ENCODE measurements around the gene B4GALT6.

B4GALT6 gene

DNA sequence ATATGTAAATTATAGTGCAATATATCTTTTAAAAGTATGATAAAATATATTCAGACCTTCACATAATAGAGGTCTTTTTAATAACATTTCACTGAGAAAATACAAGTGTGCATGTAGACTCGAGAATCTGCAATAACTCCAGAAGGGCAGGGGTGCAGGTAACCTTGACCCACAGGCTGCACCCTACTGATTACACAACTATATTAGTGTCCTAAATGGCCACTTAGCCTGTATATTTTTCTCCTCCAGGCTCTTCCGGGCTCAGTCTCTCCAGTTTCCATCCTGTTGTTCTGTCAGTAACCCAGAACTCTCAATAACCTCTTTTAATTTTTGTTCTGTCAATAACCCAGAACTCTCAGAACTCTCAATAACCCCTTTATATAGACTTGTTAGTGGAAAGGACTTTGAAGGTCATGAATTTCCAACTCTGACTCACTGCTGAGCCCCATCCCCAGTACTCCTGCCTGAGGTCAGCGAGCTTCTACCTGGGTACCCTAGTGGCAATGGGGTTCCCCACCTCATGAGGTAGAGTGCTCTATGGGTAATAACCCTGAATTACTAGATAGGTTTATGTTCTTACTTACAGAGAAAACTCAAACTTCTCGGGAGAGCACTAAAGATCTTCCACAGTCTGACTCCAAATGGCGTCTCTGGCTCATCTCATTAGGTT lies 101.1 kb downstream of the B4GALT6 start:
- H3K9me3 ChIP-seq (ENCODE audit: insufficient read depth, low read length) = no peaks in the 10 kb centered on the region
- H3K9ac ChIP-seq (ENCODE audit: insufficient read length, low read depth) = no peak overlapping the region
- no peak for TF ChIP-seq SUZ12 (IDR thresholded peaks at IDR 0.05; ENCODE audit: extremely low read depth, insufficient read depth, insufficient read length)
- TF ChIP-seq YY1 (IDR thresholded peaks at IDR 0.05; ENCODE audit: insufficient read depth, insufficient read length) = no peak
- H3K4me3 ChIP-seq (ENCODE audit: insufficient read length, low read depth) = no peak overlapping the region
- no peaks in the 10 kb centered on the region for H3K27me3 ChIP-seq (ENCODE audit: insufficient read depth, insufficient read length)
- DNase-seq (ENCODE audit: low read depth, low spot score) = no peak
- no peaks in the 10 kb centered on the region for H3K36me3 ChIP-seq (ENCODE audit: insufficient read depth, insufficient read length, low read length)
- no peaks in the 10 kb centered on the region for H3K4me1 ChIP-seq (ENCODE audit: insufficient read depth, insufficient read length)

GRCh38 chr18:31581498-31582197 lies 102.7 kb downstream of the B4GALT6 start:
- DNase-seq (ENCODE audit: low read depth, low spot score) = no peak

DNA sequence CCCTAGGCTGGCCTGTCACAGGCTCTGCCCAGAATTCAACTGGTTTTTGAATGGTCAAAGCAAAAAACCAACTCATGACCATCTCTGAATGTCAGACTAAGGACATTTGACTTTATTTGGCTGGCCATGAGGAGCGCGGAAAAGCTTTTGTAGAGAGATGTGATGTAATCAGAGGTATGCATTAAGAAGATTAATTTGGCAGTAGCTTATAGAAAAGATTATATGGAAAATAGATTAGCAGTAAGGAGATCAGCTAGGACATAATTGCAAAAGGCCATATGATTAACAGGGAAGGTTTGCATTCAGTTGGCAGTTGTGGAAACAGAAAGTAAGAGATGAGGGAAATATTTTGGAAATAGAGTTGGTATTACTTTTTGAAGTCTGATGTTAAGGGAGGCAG lies 105.0 kb downstream of the B4GALT6 start:
- H3K9ac ChIP-seq (ENCODE audit: insufficient read length, low read depth) = no peak overlapping the region
- TF ChIP-seq ZNF274 (IDR thresholded peaks at IDR 0.05; ENCODE audit: low read depth, low read length) = no peak
- no peak for TF ChIP-seq YY1 (IDR thresholded peaks at IDR 0.05; ENCODE audit: insufficient read depth, insufficient read length)
- TF ChIP-seq SUZ12 (IDR thresholded peaks at IDR 0.05; ENCODE audit: extremely low read depth, insufficient read depth, insufficient read length) = no peak

More at GRCh38 chr18:31581498-31582197, 102.7 kb downstream of the B4GALT6 start:
- Histone ChIP-seq H3K9me3 (ENCODE audit: insufficient read depth, low read length) (no peaks in the 10 kb centered on the region), H3K4me3 (ENCODE audit: insufficient read length, low read depth) (no peak overlapping the region), H3K4me1 (ENCODE audit: insufficient read depth, insufficient read length) (no peaks in the 10 kb centered on the region), H3K36me3 (ENCODE audit: insufficient read depth, insufficient read length, low read length) (no peaks in the 10 kb centered on the region), H3K27me3 (ENCODE audit: insufficient read depth, insufficient read length) (no peaks in the 10 kb centered on the region), H3K9ac (ENCODE audit: insufficient read length, low read depth) (no peak overlapping the region)
- TF ChIP-seq ZNF274 (IDR thresholded peaks at IDR 0.05; ENCODE audit: low read depth, low read length) (no peak), YY1 (IDR thresholded peaks at IDR 0.05; ENCODE audit: insufficient read depth, insufficient read length) (no peak), SUZ12 (IDR thresholded peaks at IDR 0.05; ENCODE audit: extremely low read depth, insufficient read depth, insufficient read length) (no peak)

GRCh38 chr18:31578126-31578525 lies 106.3 kb downstream of the B4GALT6 start:
- DNase-seq (ENCODE audit: low read depth, low spot score) = no peak
- no peaks in the 10 kb centered on the region for H3K4me1 ChIP-seq (ENCODE audit: insufficient read depth, insufficient read length)
- no peaks in the 10 kb centered on the region for H3K27me3 ChIP-seq (ENCODE audit: insufficient read depth, insufficient read length)
- no peak overlapping the region for H3K9ac ChIP-seq (ENCODE audit: insufficient read length, low read depth)
- H3K9me3 ChIP-seq (ENCODE audit: insufficient read depth, low read length) = no peaks in the 10 kb centered on the region
- H3K36me3 ChIP-seq (ENCODE audit: insufficient read depth, insufficient read length, low read length) = no peaks in the 10 kb centered on the region
- H3K4me3 ChIP-seq (ENCODE audit: insufficient read length, low read depth) = no peak overlapping the region
- TF ChIP-seq SUZ12 (IDR thresholded peaks at IDR 0.05; ENCODE audit: extremely low read depth, insufficient read depth, insufficient read length) = no peak
- no peak for TF ChIP-seq YY1 (IDR thresholded peaks at IDR 0.05; ENCODE audit: insufficient read depth, insufficient read length)
- TF ChIP-seq ZNF274 (IDR thresholded peaks at IDR 0.05; ENCODE audit: low read depth, low read length) = no peak

More for the DNA sequence above, 105.0 kb downstream of the B4GALT6 start:
- no peaks in the 10 kb centered on the region for H3K4me1 ChIP-seq (ENCODE audit: insufficient read depth, insufficient read length)
- no peaks in the 10 kb centered on the region for H3K27me3 ChIP-seq (ENCODE audit: insufficient read depth, insufficient read length)
- H3K9me3 ChIP-seq (ENCODE audit: insufficient read depth, low read length) = no peaks in the 10 kb centered on the region
- no peak overlapping the region for H3K4me3 ChIP-seq (ENCODE audit: insufficient read length, low read depth)
- no peaks in the 10 kb centered on the region for H3K36me3 ChIP-seq (ENCODE audit: insufficient read depth, insufficient read length, low read length)
- no peak for DNase-seq (ENCODE audit: low read depth, low spot score)

GRCh38 chr18:31577195-31577594 lies 107.2 kb downstream of the B4GALT6 start:
- H3K9ac ChIP-seq (ENCODE audit: insufficient read length, low read depth) = no peak overlapping the region
- no peaks in the 10 kb centered on the region for H3K9me3 ChIP-seq (ENCODE audit: insufficient read depth, low read length)
- H3K4me3 ChIP-seq (ENCODE audit: insufficient read length, low read depth) = no peak overlapping the region
- DNase-seq (ENCODE audit: low read depth, low spot score) = no peak
- no peaks in the 10 kb centered on the region for H3K36me3 ChIP-seq (ENCODE audit: insufficient read depth, insufficient read length, low read length)
- no peaks in the 10 kb centered on the region for H3K27me3 ChIP-seq (ENCODE audit: insufficient read depth, insufficient read length)
- H3K4me1 ChIP-seq (ENCODE audit: insufficient read depth, insufficient read length) = peaks cover 2% of the 10 kb centered on the region
- no peak for TF ChIP-seq ZNF274 (IDR thresholded peaks at IDR 0.05; ENCODE audit: low read depth, low read length)
- TF ChIP-seq SUZ12 (IDR thresholded peaks at IDR 0.05; ENCODE audit: extremely low read depth, insufficient read depth, insufficient read length) = no peak
- no peak for TF ChIP-seq YY1 (IDR thresholded peaks at IDR 0.05; ENCODE audit: insufficient read depth, insufficient read length)

- DNase-seq (ENCODE audit: low read depth, low spot score) = no peak
- H3K4me1 ChIP-seq (ENCODE audit: insufficient read depth, insufficient read length) = peaks cover 3% of the 10 kb centered on the region
These were observed 107.7 kb downstream of the B4GALT6 start for GRCh38 chr18:31576670-31577069.

GRCh38 chr18:31575515-31576257 lies 108.7 kb downstream of the B4GALT6 start:
- H3K9me3 ChIP-seq (ENCODE audit: insufficient read depth, low read length) = no peaks in the 10 kb centered on the region
- H3K4me3 ChIP-seq (ENCODE audit: insufficient read length, low read depth) = no peak overlapping the region
- H3K27me3 ChIP-seq (ENCODE audit: insufficient read depth, insufficient read length) = no peaks in the 10 kb centered on the region
- H3K9ac ChIP-seq (ENCODE audit: insufficient read length, low read depth) = no peak overlapping the region
- H3K36me3 ChIP-seq (ENCODE audit: insufficient read depth, insufficient read length, low read length) = no peaks in the 10 kb centered on the region
- TF ChIP-seq SUZ12 (IDR thresholded peaks at IDR 0.05; ENCODE audit: extremely low read depth, insufficient read depth, insufficient read length) (no peak), ZNF274 (IDR thresholded peaks at IDR 0.05; ENCODE audit: low read depth, low read length) (no peak), YY1 (IDR thresholded peaks at IDR 0.05; ENCODE audit: insufficient read depth, insufficient read length) (no peak)
- DNase-seq (ENCODE audit: low read depth, low spot score) = no peak
- peaks cover 3% of the 10 kb centered on the region for H3K4me1 ChIP-seq (ENCODE audit: insufficient read depth, insufficient read length)

More at GRCh38 chr18:31576670-31577069, 107.7 kb downstream of the B4GALT6 start:
- Histone ChIP-seq H3K4me3 (ENCODE audit: insufficient read length, low read depth) (no peak overlapping the region), H3K9ac (ENCODE audit: insufficient read length, low read depth) (no peak overlapping the region), H3K36me3 (ENCODE audit: insufficient read depth, insufficient read length, low read length) (no peaks in the 10 kb centered on the region), H3K9me3 (ENCODE audit: insufficient read depth, low read length) (no peaks in the 10 kb centered on the region), H3K27me3 (ENCODE audit: insufficient read depth, insufficient read length) (no peaks in the 10 kb centered on the region)
- TF ChIP-seq ZNF274 (IDR thresholded peaks at IDR 0.05; ENCODE audit: low read depth, low read length) (no peak), SUZ12 (IDR thresholded peaks at IDR 0.05; ENCODE audit: extremely low read depth, insufficient read depth, insufficient read length) (no peak), YY1 (IDR thresholded peaks at IDR 0.05; ENCODE audit: insufficient read depth, insufficient read length) (no peak)
